H9 (cell line): ENCODE data around the gene KATNB1. TPM values are rescaled to one million over a fixed set of nuclear protein-coding genes. Genes with fewer than 3 reads are reported as not detected.

Source experiments
- DNase-seq: peaks from one replicate; pipeline ENCODE4 v3.0.0-alpha.2; 2017
- H2AFZ ChIP-seq: one replicate; pipeline ENCODE4 v1.6.1; 2013; ENCODE audit warnings: mild to moderate bottlenecking, low read length, control low read depth, moderate library complexity
- H2AK5ac ChIP-seq: 2 replicates; pipeline ENCODE4 v1.6.1; 2013; ENCODE audit warnings: low read length, control low read depth, mixed read lengths; ENCODE audit not compliant: insufficient read length
- H2BK120ac ChIP-seq: one replicate; pipeline ENCODE4 v1.6.1; 2013; ENCODE audit warnings: low read depth, mild to moderate bottlenecking, low read length, control low read depth, inconsistent platforms; ENCODE audit not compliant: poor library complexity, severe bottlenecking
- H2BK12ac ChIP-seq: 2 replicates; pipeline ENCODE4 v1.6.1; 2013; ENCODE audit warnings: low read length, control low read depth, mixed read lengths, low read depth; ENCODE audit not compliant: insufficient read length
- H2BK15ac ChIP-seq: 2 replicates; pipeline ENCODE4 v1.6.1; 2013; ENCODE audit warnings: low read depth, low read length, control low read depth
- H2BK20ac ChIP-seq: one replicate; pipeline ENCODE4 v1.6.1; 2013; ENCODE audit warnings: low read depth, mild to moderate bottlenecking, low read length, control low read depth, inconsistent platforms; ENCODE audit not compliant: poor library complexity, severe bottlenecking
- H2BK5ac ChIP-seq: 2 replicates; pipeline ENCODE4 v1.6.1; 2013; ENCODE audit warnings: low read length, control low read depth, mixed read lengths; ENCODE audit not compliant: insufficient read length
- H3K14ac ChIP-seq: 2 replicates; pipeline ENCODE4 v1.6.1; 2013; ENCODE audit warnings: low read length, control low read depth; ENCODE audit not compliant: insufficient read depth
- H3K18ac ChIP-seq: 2 replicates; pipeline ENCODE4 v1.6.1; 2013; ENCODE audit warnings: low read depth, mild to moderate bottlenecking, mixed read lengths, low read length, control low read depth; ENCODE audit not compliant: insufficient read length
- H3K23ac ChIP-seq: 2 replicates; pipeline ENCODE4 v1.6.1; 2013; ENCODE audit warnings: low read length, control low read depth, mixed read lengths, low read depth; ENCODE audit not compliant: insufficient read length
- H3K23me2 ChIP-seq: 2 replicates; pipeline ENCODE4 v1.6.1; 2013; ENCODE audit warnings: low read depth, mild to moderate bottlenecking, mixed read lengths, low read length, control low read depth; ENCODE audit not compliant: insufficient read length, poor library complexity, severe bottlenecking
- H3K27ac ChIP-seq: 2 replicates; pipeline ENCODE4 v1.5.1; 2013; ENCODE audit warnings: low read length, control low read depth, mixed read lengths, low read depth; ENCODE audit not compliant: insufficient read length
- H3K27me3 ChIP-seq: 2 replicates; pipeline ENCODE4 v1.6.1; 2013; ENCODE audit warnings: low read length, control low read depth, inconsistent platforms; ENCODE audit not compliant: insufficient read depth
- H3K4ac ChIP-seq: 2 replicates; pipeline ENCODE4 v1.6.1; 2013; ENCODE audit warnings: low read depth, mild to moderate bottlenecking, control low read depth, inconsistent platforms, low read length, moderate library complexity
- H3K4me1 ChIP-seq: 2 replicates; pipeline ENCODE4 v1.6.1; 2013; ENCODE audit warnings: low read length, control low read depth, inconsistent platforms; ENCODE audit not compliant: insufficient read depth
- H3K4me2 ChIP-seq: 2 replicates; pipeline ENCODE4 v1.6.1; 2013; ENCODE audit warnings: low read length, control low read depth, mixed read lengths; ENCODE audit not compliant: insufficient read length, insufficient read depth
- H3K56ac ChIP-seq: 2 replicates; pipeline ENCODE4 v1.6.1; 2013; ENCODE audit warnings: low read depth, mild to moderate bottlenecking, mixed read lengths, low read length, control low read depth; ENCODE audit not compliant: insufficient read length
- H3K79me1 ChIP-seq: 2 replicates; pipeline ENCODE4 v1.6.1; 2013; ENCODE audit warnings: low read depth, mild to moderate bottlenecking, moderate library complexity, low read length, control low read depth, inconsistent platforms; ENCODE audit not compliant: insufficient read depth, poor library complexity, severe bottlenecking
- H3K79me2 ChIP-seq: 2 replicates; pipeline ENCODE4 v1.6.1; 2013; ENCODE audit warnings: low read length, control low read depth, inconsistent platforms; ENCODE audit not compliant: insufficient read depth
- H3K9ac ChIP-seq: 2 replicates; pipeline ENCODE4 v1.6.1; 2013; ENCODE audit warnings: low read length, control low read depth, mixed read lengths; ENCODE audit not compliant: insufficient read length; ENCODE audit errors: extremely low read depth
- H3K9me3 ChIP-seq: one replicate; pipeline ENCODE4 v1.6.1; 2013; ENCODE audit warnings: low read depth, low read length, inconsistent platforms; ENCODE audit not compliant: control insufficient read depth
- H3T11ph ChIP-seq: one replicate; pipeline ENCODE4 v1.6.1; 2013; ENCODE audit warnings: mild to moderate bottlenecking, low read length, control low read depth, inconsistent platforms
- H4K20me1 ChIP-seq: one replicate; pipeline ENCODE4 v1.6.1; 2013; ENCODE audit not compliant: control insufficient read depth, insufficient read length, insufficient read depth
- H4K5ac ChIP-seq: 2 replicates; pipeline ENCODE4 v1.6.1; 2013; ENCODE audit warnings: low read depth, mild to moderate bottlenecking, mixed read lengths, low read length, control low read depth; ENCODE audit not compliant: insufficient read length
- H4K8ac ChIP-seq: replicated peaks from 2 replicates; pipeline ENCODE4 v1.6.1; 2013; ENCODE audit warnings: low read length, control low read depth, mixed read lengths, low read depth; ENCODE audit not compliant: insufficient read length
- H4K91ac ChIP-seq: 2 replicates; pipeline ENCODE4 v1.6.1; 2013; ENCODE audit warnings: low read depth, mild to moderate bottlenecking, moderate library complexity, mixed read lengths, low read length, control low read depth; ENCODE audit not compliant: insufficient read length
- H3K27ac Mint-ChIP-seq, 3 experiments: 2 replicates in 2 of 3; 3 replicates in 1 of 3; pipeline ENCODE4 v1.8.0; 2020 to 2021; ENCODE audit warnings: mixed read lengths in 3 of 3, mild to moderate bottlenecking in 1 of 3, moderate library complexity in 1 of 3
- H3K27me3 Mint-ChIP-seq: 2 replicates; pipeline ENCODE4 v1.8.0; 2021; ENCODE audit warnings: low read depth, mild to moderate bottlenecking, moderate library complexity, mixed read lengths
- H3K36me3 Mint-ChIP-seq, 3 experiments: 2 replicates in 2 of 3; 3 replicates in 1 of 3; pipeline ENCODE4 v1.8.0; 2020 to 2021; ENCODE audit warnings: low read depth in 3 of 3, mixed read lengths in 3 of 3; ENCODE audit not compliant: insufficient read depth in 1 of 3
- H3K4me1 Mint-ChIP-seq, 2 experiments: 2 replicates each; pipeline ENCODE4 v1.8.0; 2020; ENCODE audit warnings: mixed read lengths in 2 of 2
- H3K4me3 Mint-ChIP-seq, 2 experiments: 2 replicates in 1 of 2; 3 replicates in 1 of 2; pipeline ENCODE4 v1.8.0; 2020 to 2021; ENCODE audit warnings: mild to moderate bottlenecking in 2 of 2, mixed read lengths in 2 of 2, moderate library complexity in 1 of 2
- H3K9me3 Mint-ChIP-seq, 2 experiments: 2 replicates in 1 of 2; 3 replicates in 1 of 2; pipeline ENCODE4 v1.8.0; 2020; ENCODE audit warnings: mild to moderate bottlenecking in 2 of 2, mixed read lengths in 2 of 2, moderate library complexity in 1 of 2
- WGBS: extraction: QIAGEN DNeasy Blood & Tissue Kit; methylation state at CpG from one replicate; pipeline ENCODE4 v1.1.7; 2013; ENCODE audit warnings: missing lambda C conversion rate, low lambda C conversion rate, mixed read lengths; ENCODE audit not compliant: insufficient read length; ENCODE audit errors: extremely low coverage; 5-methylcytosine and 5-hydroxymethylcytosine counted together
- total RNA-seq: library from RNA; stranded (reverse); gene quantifications from 2 replicates; pipeline ENCODE4 v1.2.1, GENCODE V29; 2021
- TF ChIP-seq, protein P1 (sequence below): fragments of 200-600 bp; sonication (generic); conservative IDR thresholded peaks from 3 replicates; pipeline ENCODE4 v1.8.0; 2021; ENCODE audit warnings: antibody characterized with exemption, mild to moderate bottlenecking

Gene KATNB1
- total RNA-seq, 1 experiment from 2014 or later, result 29.9 TPM

DNA sequence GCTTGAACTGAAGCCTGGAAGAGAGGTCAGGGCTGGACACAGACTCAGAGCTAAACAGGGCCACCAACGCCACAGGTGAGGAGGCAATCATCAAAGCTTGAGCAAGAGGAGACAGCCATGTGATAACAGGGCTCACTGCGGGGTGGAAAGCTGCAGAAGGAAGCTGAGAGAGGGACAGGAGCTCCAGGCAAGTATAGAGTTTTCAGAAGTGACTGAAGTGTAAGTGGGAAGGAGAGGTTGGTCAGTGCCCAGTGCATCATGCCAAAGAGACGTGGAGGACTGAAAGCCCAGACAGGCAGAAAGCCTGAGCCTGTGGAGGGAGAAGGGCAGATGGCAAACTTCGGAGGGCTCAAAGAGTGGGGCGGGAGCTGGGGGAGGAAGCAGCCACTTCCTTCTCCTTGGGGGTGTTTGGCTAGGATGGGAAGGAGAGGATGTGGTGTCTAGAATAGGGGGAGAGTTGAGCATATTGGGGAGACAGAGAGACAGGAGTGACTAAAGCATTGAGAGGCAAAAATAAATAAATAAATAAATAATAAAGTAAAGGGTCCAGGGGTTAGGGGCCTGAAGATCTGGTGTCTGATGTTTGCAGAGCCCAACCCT is 64.1 kb downstream of the KATNB1 start:
- 0 out of 5 replicates have a peak overlapping the region, but pooled peaks of 1 of the 2 experiments have one; percentile 39 for H3K4me3 Mint-ChIP-seq
- H3K36me3 Mint-ChIP-seq, result no peaks in the 10 kb centered on the region
- no peaks in the 10 kb centered on the region; a peak in 2 of 5 replicates for H3K9me3 Mint-ChIP-seq
- Histone ChIP-seq H3K27me3 (no peaks in the 10 kb centered on the region; the same call in 1 of the 2 replicates), H3K4me2 (no peak overlapping the region), H2AFZ (no peak overlapping the region), H4K8ac (no peak overlapping the region), H3K23me2 (peaks cover 4% of the 10 kb centered on the region), H2BK20ac (no peak overlapping the region), H3K27ac (no peak overlapping the region), H3K79me1 (no peaks in the 10 kb centered on the region), H3K4me1 (peaks cover 12% of the 10 kb centered on the region; the same call in 1 of the 2 replicates), H3K56ac (no peak overlapping the region), H3K9ac (no peak overlapping the region), H3T11ph (no peak overlapping the region), H2BK12ac (no peak overlapping the region), H4K5ac (no peak overlapping the region), H3K14ac (no peak overlapping the region), H2BK15ac (no peak overlapping the region), H4K20me1 (no peaks in the 10 kb centered on the region), H2AK5ac (no peak overlapping the region), H2BK5ac (no peak overlapping the region), H4K91ac (no peak overlapping the region), H2BK120ac (no peak overlapping the region), H3K9me3 (no peaks in the 10 kb centered on the region), H3K23ac (no peak overlapping the region), H3K79me2 (no peaks in the 10 kb centered on the region), H3K18ac (no peak overlapping the region), H3K4ac (no peak overlapping the region)
- H3K4me1 Mint-ChIP-seq, result peaks cover 44 to 54% of the 10 kb centered on the region in 2 experiments
- no peak for DNase-seq
- WGBS, result no CpG with 5 or more reads among the region's 5 CpGs
- peaks cover 44% of the 10 kb centered on the region for H3K27me3 Mint-ChIP-seq
- TF ChIP-seq, protein P1, sequence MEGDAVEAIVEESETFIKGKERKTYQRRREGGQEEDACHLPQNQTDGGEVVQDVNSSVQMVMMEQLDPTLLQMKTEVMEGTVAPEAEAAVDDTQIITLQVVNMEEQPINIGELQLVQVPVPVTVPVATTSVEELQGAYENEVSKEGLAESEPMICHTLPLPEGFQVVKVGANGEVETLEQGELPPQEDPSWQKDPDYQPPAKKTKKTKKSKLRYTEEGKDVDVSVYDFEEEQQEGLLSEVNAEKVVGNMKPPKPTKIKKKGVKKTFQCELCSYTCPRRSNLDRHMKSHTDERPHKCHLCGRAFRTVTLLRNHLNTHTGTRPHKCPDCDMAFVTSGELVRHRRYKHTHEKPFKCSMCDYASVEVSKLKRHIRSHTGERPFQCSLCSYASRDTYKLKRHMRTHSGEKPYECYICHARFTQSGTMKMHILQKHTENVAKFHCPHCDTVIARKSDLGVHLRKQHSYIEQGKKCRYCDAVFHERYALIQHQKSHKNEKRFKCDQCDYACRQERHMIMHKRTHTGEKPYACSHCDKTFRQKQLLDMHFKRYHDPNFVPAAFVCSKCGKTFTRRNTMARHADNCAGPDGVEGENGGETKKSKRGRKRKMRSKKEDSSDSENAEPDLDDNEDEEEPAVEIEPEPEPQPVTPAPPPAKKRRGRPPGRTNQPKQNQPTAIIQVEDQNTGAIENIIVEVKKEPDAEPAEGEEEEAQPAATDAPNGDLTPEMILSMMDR, result no peak
- no peak overlapping the region for H3K27ac Mint-ChIP-seq
